HG02884 (cell line): ENCODE data around the gene RBM15.
A peak's percentile ranks its signal among the peaks of the same experiment; 100 is the strongest.

Experiments
- ATAC-seq: cut with Tn5 transposase; IDR thresholded peaks from one replicate; pipeline ENCODE4 v1.9.1; 2021; ENCODE audit warnings: mild to moderate bottlenecking, moderate library complexity; ENCODE audit not compliant: unreplicated experiment

The RBM15 gene

GRCh38 chr1:110338886-110339406 lies at the start of gene RBM15:
TSS of gene RBM15 (plus strand) at chr1:110339377. CDS start at chr1:110339406, 29 bp downstream.
- peak; percentile 64 for ATAC-seq

DNA sequence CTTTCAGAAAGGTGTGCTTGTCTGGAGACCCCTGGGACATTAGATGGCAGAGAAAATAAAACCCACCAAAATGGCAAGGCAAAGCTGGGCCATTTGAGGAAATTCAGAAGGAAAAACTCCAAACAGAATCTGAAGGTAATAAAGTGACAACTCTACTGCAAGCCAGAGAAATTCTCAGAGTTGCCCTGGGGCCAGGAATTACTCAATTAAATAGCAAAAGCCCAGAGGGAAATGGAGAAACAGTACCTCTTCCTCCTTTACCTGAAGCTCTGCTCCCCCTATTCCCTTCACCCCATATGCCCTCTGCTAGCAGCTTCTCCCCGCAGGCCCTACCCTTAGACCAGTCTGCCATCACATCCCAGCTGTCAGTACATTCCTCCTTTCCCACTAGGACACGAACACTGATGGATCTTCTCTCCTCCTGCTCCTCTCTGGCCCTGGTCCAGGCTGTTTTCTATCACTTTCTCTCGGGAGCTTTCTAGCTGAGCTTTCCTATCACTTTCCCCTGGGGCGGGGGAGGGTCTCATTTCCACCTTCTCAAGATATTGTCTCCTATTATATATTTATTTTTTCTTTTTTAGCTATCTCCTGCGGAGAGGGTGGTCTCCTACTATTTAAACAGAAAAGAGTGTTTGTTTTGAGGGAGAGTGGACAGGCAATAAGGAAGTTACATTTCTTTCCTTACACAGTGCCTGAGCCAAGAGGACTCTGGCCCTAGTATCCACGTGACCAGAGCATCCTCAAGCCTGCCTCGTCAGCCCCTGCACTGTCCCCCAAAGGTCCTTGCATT lies 47.7 kb upstream of the RBM15 start:
- ATAC-seq, result no peak

DNA sequence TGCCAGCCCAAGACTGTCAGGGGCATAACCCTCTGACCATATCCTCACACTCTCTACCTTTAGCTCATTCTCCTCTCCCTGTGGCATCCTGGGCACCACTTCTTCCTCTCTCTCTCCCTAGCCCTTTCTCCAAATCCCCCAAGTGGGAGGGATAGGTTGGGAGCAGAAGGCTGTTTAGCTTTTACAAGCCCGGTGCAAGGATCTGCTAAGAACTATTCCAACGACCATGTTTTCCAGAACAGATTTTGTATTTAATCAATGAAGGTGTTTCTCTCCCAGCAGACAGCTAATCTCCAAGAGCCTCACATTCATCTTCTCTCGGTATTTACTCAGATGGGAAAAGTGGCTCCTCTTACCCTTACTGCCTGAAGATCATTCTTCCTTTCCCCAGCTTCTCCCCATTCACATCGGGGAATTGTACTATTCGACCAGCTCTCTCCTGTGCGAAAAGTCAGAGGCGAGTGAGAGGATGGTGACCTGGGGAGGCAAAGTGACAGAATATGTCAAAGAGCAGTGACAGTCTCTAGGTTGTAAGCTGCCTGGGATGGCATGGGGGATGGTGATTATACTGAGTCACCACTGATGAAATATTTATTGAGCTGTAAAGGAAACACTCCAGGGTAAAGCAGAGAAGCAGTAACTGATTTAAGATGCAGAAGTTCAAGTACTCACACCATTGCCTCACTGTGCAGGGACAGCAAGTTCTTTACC lies 47.0 kb upstream of the RBM15 start:
- ATAC-seq, result no peak

GRCh38 chr1:110293601-110294104 lies 45.5 kb upstream of the RBM15 start:
- no peak for ATAC-seq

DNA sequence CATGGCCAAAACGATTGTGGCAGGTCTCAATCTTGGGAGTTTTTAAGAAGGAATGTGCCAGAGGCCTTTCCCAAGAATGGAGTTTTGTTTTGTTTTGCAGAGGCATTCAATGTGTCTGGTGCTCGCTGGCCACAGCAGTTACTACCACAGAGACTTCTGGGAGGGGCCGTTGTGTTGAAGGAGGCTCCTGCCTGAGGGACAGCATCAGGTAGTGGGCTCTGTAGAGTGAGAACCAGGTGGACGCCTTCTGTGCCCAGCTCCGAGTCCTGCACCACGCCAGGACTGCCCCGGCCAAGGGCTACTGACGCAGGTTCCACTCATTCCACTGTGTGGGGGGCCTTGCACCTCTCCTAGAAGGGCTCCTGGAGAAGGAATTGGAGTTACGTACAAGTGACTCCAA lies 44.9 kb upstream of the RBM15 start:
- no peak for ATAC-seq

GRCh38 chr1:110298991-110299390 lies 40.2 kb upstream of the RBM15 start:
- no peak for ATAC-seq

GRCh38 chr1:110300412-110301085 lies 38.6 kb upstream of the RBM15 start:
- no peak for ATAC-seq

- ATAC-seq, result no peak
Measured at GRCh38 chr1:110302836-110303235, 36.3 kb upstream of the RBM15 start.

DNA sequence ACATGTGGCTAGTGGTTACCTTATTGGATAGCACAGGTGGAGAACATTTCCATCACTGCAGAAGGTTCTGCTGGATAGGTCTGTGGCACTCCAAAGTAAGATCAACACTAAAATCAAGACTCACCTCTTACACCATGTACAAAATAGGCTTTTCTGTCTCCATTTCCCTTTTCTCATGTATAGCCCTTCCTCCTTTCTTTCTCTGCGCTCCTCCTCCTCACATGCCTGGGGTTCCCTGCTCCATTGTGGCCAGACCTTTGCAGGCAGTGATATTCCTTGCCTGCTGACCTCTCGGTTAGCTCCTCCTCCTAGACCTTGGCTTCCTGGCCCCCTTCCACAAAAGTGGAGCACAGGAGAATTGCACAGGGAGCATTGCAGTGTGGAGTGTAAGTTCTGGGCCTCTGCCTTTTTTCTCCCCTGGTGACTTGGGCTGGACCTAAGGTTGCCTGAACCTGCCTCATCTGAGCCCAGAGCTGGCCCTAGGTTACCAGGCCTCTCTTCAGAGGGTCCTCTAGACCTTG lies 33.2 kb upstream of the RBM15 start:
- no peak for ATAC-seq

DNA sequence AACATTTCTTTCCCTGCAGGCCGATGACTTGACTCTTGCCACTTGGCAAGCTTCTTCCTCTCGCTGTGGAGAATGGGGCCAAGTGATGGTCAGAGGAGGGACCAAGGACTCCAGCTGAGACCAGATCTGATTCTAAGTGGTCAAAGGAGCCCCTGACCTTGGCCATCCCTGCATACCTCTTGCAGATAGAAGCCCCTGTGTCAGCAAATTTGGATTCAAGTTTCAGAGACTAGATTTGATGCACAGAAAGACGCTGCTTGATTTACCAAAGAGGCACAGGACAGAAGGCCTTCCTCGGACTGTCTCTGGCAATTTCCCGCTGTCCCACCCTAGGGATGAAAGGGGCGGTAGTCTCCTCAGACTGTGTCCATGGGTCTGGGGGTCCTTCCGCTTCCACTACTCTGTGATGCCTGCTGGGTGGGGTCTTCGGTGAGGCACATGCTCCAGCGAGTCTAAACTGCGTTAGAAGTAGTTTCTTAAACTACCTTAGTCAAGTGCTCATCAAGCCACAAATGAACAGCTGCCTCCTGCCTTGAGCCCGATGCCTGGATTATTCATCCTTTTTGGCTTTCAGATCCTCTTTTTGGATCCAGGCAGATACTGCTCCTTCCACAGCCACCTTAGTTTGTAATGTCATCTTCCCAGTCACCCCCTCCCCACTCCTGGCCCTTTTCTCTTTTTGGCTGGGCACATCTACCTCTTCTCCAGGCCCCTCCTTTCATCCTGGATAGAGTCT lies 31.8 kb upstream of the RBM15 start:
- ATAC-seq, result no peak

GRCh38 chr1:110308247-110308646 lies 30.9 kb upstream of the RBM15 start:
- no peak for ATAC-seq

DNA sequence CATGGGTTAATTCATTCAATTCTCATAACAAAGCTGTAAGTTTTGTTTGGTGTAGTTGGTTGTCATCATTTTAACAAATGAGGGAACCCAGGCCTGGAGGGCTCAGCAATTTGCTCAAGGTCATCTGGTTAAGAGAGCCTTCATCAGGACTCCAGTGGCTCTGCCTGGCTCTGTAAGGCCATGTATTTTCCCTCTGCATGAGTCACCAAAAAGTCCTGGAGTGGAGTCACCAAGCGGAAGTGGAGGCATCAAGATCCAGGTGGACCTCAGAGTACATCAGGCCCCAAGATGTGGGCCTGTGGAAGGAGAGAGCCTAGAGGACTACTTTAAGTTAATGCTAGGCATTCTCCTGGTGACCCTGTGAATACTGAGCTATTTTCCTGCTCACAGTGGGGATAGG lies 30.0 kb upstream of the RBM15 start:
- no peak for ATAC-seq

DNA sequence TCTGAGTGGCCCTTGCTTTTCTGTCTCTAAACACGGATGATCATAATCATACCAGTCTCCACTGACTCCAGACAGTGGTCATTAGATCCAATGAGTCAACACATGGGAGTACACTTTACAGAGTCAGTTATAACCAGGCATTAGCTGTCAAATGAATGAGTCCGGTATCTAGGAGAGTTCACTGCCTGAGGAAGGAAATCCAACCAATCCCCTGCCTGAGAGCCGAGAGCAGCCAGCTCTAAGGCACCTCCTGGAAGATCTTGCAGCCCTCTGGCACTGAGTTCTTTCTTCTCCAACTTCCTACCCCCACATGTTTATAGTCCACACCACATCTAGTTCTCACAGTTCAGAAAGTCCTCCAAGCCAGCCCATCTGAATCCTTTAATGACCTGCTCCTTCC lies 29.4 kb upstream of the RBM15 start:
- ATAC-seq, result no peak

DNA sequence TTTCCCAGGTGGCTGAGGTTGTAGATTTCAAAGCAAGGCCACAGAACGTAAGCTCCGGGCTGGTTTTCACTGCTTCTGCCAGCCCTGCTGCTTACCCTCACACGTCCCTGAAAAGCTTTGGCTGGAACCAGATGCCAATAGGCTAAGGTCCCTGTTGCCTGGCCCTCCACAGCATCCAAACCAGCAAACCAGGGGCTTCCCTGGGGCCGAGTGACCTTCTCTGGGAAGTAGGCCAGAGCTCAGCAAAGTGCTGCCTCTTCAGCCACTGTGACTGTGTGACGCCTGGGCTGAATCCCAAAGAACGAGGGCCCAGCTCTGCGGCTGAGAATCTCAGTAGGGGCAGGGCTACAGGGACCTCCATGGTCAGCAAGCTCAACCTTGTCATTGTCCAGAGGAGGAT lies 28.9 kb upstream of the RBM15 start:
- ATAC-seq, result no peak

DNA sequence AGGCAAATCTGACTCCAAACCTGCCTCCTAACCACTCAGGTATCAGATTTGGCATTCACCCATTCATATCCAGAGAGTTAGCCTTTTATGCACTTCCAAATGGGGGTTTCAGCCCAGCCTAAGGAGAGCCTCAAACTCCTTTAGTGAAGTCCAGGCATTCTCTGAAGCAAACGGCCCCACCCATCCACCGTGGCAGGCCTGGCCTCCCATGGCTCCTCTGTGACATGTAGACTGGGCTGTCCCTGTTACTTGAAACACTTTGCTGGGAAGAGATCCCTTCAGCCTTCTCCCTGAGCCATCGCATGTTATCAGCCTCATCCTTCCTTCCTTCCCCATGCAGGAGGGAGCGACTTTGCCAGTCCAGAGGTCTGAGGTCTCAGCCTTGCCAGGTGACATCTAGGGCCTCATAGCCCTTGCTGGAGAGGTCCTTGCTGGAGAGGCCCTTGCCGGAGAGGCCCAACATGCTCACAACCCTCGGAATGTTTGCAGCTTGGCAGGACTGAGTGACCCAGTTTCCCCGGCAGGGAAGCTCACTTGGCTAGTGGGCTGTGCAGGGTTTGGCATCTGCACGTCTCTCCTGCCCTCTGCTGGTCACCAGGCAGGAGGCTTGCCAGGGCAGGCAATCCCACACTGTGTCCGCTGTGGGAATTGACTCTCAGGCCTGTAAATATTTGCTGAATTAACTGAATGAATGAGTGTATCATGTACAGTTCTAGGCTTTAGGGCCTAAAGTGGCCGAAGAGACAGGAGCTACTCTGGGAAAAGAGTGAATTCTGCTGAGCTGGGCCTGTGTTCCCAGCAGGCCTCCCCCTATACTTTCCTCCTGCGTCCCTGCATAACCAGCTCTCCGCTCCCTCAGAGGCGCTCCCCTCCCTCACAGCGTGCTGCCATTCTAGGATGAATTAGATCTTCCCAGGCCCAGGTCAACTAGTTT lies 26.7 kb upstream of the RBM15 start:
- ATAC-seq, result no peak

GRCh38 chr1:110316735-110317134 lies 22.4 kb upstream of the RBM15 start:
- ATAC-seq, result no peak

GRCh38 chr1:110318046-110318445 lies 21.1 kb upstream of the RBM15 start:
- no peak for ATAC-seq

GRCh38 chr1:110319332-110320167 lies 19.6 kb upstream of the RBM15 start:
- no peak for ATAC-seq

DNA sequence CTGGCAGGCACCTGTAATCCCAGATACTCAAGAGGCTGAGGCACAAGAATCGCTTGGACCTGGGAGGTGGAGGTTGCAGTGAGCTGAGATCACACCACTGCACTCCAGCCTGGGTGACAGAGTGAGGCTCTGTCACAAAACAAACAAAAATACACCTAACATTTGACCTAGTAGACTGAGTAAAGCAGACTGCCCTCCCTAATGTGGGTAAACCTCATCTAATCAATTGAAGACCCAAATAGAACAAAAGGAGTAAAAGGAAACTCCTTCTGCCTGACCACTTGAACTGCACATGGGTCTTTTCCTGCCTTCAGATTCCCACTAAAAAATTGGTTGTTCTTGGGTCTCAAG lies 19.0 kb upstream of the RBM15 start:
- no peak for ATAC-seq
